ENCODE measurements around the gene RPRD1A.
"Not testable (repeated sequence)": the region's sequence is repeated elsewhere in the genome, so short reads cannot be mapped to it uniquely, and the experiment has no call there.

DNA sequence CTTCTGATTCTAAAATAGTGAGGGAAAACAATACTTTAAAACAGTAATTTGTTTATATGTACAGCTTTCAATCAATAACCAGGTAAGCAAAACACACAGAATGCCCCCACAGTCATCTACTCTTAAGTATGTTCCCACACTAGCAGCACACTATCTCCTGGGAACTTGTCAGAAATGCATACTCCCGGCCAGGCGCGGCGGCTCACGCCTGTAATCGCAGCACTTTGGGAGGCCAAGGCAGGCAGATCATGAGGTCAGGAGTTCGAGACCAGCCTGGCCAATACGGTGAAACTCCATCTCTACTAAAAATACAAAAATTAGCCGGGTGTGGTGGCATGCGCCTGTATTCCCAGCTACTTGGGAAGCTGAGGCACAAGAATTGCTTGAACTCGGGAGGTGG is 49.4 kb upstream of the RPRD1A start:
- TF ChIP-seq, protein P1, sequence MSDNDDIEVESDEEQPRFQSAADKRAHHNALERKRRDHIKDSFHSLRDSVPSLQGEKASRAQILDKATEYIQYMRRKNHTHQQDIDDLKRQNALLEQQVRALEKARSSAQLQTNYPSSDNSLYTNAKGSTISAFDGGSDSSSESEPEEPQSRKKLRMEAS (IDR thresholded peaks at IDR 0.05; ENCODE audit: low read depth, low read length), result not testable (repeated sequence)
- TF ChIP-seq, protein P2, sequence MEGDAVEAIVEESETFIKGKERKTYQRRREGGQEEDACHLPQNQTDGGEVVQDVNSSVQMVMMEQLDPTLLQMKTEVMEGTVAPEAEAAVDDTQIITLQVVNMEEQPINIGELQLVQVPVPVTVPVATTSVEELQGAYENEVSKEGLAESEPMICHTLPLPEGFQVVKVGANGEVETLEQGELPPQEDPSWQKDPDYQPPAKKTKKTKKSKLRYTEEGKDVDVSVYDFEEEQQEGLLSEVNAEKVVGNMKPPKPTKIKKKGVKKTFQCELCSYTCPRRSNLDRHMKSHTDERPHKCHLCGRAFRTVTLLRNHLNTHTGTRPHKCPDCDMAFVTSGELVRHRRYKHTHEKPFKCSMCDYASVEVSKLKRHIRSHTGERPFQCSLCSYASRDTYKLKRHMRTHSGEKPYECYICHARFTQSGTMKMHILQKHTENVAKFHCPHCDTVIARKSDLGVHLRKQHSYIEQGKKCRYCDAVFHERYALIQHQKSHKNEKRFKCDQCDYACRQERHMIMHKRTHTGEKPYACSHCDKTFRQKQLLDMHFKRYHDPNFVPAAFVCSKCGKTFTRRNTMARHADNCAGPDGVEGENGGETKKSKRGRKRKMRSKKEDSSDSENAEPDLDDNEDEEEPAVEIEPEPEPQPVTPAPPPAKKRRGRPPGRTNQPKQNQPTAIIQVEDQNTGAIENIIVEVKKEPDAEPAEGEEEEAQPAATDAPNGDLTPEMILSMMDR (IDR thresholded peaks at IDR 0.05; ENCODE audit: low read depth, low read length), result not testable (repeated sequence)
- TF ChIP-seq POLR2A (IDR thresholded peaks at IDR 0.05; ENCODE audit: extremely low read depth, insufficient read length), result not testable (repeated sequence)

All from NB4 (cell line).